GM18873 (cell line): ENCODE measurements around the gene LRRN1.

Source experiments
- ATAC-seq: cut with Tn5 transposase; IDR thresholded peaks from one replicate; pipeline ENCODE4 v1.9.1; 2021; ENCODE audit warnings: mild to moderate bottlenecking, moderate library complexity, moderate number of reproducible peaks; ENCODE audit not compliant: unreplicated experiment, low FRiP score

The LRRN1 gene

DNA sequence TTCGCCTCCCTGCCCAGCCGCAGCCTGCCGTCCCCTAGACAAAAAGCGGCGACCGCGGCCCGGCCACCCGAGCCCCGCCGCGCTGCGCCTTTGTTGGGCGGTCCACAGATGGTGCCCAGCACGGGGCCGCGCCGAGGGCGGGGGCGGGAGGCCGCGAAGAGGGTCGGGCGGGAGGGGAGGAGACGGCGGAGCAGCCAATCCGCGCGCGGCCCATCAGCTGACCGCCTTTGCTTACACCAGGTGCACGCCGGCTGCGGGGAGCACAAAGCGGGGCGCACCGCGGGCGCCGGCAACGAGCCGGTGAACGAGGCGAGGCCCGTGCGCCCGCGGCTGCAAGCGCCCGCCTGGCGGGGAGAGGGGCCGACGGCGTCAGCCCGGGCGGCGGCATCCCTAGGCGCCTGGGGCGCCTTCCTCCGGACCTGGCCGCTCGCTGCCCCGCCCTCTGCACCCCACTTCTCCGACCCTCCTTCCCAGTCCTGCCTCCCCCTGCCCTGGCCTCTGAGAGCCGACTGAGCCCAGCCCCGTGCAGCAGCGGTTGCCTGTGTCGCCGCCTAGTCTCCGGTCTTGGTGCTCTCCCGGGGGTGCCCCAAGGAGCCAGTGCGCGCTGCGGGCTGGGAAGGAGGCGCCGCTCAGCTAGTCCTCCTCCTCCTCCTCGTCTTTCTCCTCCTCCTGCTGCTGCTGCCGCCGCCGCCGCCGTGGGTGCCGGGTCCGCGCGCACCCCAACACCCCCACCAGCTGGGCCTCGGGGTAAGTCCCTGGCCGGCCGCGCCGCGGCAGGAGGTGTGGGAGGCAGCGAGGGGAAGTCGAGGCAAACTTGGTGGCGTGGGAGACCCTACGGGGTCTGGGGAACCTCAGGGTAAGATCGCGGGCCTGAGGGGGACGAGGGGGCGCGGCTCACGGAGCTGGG lies at the start of gene LRRN1:
LRRN1 (plus strand) TSS at position 259 of the 907 bp plus-strand sequence. CDS start 45,211 bp downstream, outside the sequence.
- no peak for ATAC-seq

DNA sequence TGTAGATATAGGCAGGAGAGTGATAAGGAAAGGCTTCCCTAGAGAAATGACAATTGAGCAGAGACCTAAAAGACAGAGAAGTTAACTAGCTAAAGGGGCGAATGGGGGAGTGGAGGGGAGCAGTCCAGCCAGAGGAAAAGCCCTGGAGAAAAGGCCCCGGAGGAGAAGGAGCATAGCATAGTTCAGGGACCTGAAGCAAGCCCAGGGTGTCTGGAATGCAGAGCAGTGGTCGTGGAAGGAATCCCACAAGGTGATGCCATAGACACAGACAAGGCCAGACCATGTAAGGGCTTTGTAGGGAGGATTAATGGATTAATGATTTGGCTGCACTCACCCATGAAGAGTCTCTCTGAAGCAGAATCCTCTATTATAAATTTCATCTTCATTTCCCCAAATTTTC lies 45.8 kb upstream of the LRRN1 start:
- no peak for ATAC-seq

DNA sequence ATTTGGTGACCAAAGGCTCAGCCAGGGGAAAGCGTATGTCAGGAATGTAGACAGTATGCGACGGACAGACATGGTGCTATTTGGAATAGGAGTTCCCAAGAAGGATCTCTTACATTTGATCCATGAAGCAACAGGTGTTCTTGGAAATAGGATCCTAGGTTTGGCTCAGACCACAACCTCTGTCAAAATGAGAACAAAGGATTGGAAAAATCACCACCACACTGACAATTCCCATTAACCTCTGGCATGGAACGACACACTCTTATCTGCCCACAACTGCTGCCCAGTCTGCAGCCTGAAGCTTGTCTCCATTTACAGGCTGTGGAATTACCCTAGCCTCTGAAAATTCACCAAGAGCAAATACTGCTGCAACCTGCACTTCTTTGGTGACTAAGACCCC lies 33.6 kb upstream of the LRRN1 start:
- no peak for ATAC-seq

DNA sequence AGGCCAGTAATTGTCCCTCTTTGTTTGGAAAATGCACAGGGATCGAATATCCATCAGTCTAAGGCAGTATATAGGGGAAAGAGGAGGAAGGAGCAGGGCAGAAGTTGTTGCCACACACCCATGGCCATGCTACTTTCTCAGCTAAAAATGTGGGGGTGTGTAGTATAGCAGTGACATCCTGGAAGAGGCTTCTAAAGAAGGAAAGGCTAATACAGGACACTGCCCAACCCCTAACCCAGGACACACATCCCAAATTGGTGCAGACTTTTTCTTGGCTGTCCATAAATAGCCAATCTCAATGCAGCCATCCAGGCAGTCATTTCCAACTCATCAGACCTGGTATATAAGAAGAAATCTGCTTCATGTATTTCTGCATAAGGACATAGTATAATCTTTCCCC lies 33.1 kb upstream of the LRRN1 start:
- ATAC-seq: no peak

DNA sequence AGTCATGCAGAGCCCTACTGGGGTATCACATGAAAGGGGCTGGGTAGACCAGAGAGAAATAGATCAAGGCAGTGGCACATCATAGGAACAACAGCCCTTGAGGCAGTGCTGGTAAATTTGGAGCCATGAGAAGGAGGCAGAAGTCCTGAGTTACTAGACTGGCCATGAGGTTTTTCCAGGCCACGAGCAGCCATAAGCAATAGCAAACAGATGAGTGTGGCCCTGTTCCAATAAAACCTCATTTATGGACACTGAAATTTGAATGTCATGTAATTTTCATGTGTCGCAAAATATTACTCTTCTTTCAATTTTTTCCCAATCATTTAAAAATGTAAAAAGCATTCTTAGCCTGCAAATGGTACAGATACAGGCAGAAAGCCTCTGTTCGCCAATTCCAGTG lies 28.1 kb upstream of the LRRN1 start:
- ATAC-seq: no peak

DNA sequence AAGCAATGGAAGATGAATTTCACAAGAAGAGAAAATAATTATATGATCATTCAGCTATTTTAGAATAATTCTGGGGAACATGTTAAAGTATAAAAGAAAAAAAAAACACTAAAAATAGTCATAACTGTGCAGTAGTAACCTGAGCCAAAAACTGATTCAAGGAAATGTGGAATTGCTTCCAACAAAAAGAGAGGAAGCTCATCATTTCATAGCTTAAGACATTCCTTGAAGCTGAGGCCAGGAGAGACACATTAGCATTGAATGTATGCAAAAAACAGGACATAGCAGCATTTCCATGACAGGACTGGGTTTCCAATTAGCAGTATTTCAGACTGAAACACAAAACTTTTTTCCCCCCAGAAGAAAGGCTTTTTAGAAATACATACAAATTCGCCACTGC lies 27.7 kb upstream of the LRRN1 start:
- ATAC-seq: no peak

DNA sequence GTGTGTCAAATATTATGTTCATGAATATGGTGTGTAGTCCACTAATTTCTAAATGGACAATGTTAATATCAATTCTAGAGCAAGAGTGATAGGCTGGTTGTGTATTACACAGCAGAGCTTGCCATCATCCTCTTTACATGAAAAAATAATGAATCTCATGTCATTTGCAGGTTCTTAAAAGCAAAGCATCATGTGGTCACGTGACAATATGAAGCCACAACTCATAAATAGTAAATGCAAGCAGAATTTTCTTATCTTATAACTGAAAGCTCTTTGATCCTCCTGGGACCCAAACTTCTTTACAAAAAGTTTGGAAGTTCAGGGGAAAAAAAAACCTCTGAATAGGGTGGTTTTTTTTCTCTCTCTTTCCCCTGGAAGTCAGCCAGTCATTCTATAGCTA lies 26.9 kb upstream of the LRRN1 start:
- ATAC-seq: no peak

DNA sequence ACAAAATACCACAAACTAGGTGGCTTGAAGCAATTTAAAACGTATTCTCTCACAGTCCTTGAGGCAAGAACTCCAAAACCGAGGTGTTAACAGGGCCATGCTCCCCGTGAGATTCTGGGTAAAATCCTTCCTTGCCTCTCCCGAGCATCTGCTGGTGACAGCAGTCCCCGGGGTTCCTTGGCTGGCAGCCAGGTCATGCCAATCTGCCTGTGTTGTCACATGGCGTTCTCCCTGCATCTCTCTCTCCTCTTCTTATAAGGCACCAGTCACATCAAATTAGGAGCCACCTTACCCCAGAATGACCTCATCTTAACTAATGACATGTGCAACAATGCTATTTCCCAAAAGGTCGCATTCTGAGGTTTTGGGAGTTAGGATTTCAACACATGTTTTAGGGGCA lies 26.3 kb upstream of the LRRN1 start:
- ATAC-seq: no peak

DNA sequence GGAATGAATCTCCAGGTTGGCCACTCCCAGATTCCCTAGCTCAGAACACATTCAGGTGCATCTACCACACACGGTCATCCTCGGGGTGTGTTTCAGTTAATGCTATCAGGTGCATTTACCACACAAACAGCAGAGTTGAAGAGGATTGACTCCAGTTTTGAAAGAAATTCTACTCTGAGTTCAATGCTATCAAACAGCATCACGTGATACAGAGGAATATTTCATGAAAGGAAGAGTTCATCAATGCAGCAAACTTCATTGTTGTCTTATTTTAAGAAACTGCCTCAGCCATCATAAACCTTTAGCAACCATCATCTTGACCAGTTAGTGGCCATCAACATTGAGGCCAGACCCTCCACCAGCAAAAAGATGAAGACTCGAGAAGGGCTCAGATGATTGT lies 22.6 kb upstream of the LRRN1 start:
- no peak for ATAC-seq

DNA sequence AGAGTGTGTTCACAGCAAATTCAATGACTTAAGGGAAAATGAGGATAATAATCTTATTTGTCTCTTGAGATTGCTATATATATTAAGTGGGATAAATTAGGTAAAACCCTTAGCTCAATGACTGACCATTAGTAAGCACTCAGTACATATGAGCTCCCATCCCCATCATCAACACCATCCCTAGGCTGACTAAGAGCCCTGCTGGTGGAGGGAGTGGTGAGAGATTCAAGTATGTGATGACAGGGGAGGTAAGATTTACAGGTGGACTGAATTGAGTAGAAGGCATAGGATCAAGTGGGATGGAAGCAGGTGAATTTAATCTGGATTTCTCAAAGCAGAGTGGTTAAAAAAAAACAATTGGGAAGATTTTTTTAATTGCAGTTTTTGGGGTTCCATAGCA lies 21.0 kb upstream of the LRRN1 start:
- no peak for ATAC-seq

DNA sequence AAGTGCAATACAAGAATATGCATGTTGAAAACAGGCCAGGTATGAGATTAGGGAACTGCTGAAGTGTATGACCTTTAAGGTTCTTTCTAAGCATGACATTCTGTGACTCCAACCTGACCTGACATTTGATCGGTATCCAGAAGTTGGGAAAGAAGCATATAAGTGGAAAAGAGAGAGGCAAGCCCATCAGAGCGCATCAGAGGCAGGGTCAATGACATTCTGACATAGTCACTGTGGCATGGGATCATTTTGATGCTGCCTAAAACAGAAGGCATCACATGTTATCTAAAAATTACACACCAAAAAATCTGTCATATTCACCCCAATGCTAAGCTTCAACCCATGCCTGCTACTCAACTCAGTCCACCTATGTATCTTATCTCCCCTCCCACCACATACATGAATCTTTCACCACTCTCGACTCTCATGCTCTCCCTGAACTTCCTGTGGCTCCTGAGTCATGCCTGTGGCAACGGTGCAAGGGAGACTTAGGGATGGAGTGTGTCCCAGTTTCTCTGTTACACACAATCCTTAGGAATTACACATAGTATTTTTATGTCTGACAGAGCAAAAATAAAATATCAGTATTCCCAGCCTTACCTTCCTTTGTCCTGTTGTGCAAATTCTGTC lies 20.5 kb upstream of the LRRN1 start:
- ATAC-seq: no peak

DNA sequence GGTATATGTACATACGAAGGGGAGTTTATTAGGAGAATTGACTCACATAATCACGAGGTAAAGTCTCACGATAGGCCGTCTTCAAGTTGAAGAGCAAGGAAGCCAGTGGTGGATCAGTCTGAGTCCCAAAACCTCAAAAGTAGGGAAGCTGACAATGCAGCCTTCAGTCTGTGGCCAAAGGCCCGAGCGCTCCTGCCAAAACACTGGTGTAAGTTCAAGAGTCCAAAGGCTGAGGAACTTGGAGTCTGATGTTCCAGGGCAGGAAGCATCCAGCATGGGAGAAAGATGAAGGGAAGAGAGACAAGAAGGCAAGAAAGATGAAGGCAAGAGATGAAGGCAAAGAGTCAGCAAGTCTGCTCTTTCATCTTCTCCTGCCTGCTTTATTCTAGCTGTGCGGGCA lies 16.8 kb upstream of the LRRN1 start:
- no peak for ATAC-seq

DNA sequence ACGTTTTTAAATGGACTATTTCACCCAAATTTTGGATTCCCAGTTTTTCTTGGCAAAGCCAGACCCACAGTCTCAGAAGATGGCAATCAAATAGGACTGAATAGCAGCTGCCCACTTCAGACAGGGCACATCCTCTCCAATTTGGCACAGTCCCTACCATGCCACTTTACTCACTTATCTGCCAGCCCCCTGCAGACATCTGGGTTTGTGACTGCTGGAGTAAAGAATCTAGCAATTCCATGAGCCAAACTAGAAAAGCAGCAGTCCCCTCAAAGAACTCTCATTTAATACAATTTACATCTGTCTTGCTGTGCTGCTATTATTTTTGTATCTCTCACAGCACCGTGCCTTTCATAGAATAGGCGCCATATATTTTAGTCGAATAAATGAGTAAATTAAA lies 16.0 kb upstream of the LRRN1 start:
- no peak for ATAC-seq

DNA sequence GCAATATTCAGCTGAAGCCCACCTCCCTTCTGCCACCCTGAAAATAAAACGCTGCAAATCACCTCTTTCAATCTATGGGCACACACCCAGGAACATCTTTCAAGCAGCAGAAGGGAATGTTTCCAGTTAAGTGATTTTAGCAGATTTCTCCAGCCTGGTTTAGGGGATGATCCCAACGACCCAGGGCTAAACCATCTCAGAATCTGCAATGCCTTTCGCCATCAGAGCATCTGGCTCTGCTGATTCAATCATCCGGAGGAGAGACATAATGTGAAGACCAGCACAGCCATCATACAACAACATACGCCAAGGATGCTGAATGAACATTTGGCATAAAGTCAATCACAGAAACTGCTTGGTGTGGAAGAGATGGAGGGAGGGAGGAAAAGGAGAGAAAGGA lies 15.5 kb upstream of the LRRN1 start:
- no peak for ATAC-seq

DNA sequence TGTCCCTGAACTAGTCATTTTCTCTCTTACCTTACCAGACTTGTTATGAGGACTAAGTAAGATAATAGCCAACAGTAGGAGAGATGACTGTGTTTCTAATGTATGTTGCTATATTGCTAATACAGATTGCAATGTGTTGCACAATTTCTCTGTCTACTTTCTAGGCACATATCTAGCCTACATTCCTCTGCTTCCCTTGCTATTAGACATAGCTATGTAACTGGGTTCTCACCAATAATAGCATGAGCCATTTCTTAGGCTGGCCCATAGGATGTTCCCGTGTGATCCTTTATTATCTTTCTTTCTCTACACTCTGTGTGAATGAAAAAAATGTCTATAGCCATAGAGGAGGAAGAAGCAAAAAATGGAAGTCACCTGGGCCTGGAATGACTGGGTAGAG lies 6.8 kb upstream of the LRRN1 start:
- ATAC-seq: no peak

DNA sequence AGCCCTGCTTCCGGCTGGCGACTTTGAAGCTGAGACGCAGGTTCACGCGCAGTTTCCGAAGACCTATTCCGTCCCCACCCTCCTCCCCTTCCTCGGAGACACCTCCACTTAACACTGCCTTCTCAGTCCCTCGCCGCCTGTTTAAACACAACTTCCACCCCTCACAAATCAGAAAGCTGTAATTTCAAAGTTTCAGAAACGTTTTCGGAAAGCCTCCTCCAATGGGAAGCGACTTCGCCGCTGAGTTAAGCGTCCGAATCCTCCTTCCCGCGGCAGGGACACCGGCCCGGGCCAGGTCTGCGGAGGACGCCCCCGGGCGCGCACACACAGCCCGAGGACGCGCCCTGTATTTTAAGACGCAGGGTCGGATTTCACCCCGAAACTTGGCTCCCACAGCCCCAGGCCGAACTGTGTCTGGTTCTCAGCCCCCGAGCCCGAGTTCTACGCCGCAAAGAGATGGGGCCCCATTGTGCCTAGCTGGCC lies 559 bp upstream of the LRRN1 start:
- no peak for ATAC-seq

DNA sequence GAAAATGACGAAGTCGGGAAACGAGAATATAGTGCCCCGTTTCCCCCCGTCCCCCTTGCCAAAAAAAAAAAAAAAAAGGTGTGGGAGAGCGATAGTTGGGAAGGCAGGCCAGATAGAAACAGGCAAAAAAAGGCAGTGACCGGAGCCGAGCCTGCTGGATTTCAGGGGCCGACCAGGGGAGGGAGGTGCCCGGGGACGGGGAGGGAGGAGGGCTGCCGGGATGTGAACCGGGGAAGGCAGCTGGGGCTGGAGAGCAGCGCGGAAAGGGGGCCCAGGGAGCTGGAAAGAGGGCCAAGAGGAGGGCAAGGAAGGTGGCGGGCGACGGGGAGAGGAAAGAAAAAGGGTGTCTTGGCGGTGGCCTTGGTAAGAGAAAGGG lies 837 bp downstream of the LRRN1 start:
- no peak for ATAC-seq

DNA sequence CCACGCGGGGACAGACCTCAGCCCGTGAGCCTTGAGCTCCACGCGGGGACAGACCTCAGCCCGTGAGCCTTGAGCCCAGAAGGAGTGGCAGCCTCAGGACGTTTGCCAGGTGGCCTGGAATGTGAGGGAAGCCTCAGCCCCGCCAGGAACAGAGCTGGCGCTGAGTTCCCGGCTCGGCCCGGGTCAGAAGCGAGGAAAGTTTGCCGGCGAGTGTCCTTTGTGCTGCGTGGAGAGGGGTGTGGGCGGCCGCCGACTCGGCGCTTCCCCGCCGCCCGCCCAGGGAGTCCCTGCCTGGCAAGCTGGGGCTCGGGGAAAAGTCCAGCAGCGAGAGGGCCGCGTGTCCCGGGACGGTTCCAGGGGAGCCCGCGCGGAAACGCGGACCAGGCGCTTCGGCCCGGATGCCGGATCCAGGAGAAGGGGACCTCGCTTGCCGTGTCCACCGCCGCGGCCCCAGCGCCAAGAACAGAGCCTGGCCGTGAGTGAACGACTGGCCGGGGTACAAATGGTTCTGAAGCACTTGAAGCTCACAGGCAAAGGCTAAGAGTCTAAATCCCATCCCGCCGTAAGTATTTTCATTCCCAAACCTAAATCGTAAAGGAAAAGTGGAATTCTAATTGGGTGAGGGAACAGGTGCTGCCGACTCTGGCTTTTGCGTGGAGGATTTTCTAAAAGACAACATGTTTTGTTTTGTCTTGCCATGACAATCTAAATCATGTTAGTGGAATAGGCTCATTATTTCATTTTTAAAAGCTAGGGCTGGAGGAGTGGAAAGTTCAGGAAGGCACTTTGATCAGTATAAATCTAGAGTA lies 1.7 kb downstream of the LRRN1 start:
- ATAC-seq: no peak

DNA sequence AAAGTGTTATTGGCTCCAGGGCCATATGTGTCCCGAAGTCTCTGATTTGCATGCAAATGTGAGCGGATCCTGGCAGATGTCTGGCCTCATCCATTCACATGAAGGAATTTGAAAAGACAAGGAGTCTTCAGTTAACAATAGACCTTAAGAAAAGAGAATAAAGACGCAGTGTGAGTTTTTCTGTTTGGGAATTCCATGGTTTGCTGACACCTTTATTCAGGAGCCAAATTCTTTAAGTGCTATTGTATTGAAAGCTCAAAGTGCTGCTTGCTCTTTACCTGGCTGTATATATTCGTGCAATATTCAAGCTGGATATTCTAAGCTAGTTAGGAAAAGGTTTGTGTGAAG lies 2.2 kb downstream of the LRRN1 start:
- ATAC-seq: no peak

DNA sequence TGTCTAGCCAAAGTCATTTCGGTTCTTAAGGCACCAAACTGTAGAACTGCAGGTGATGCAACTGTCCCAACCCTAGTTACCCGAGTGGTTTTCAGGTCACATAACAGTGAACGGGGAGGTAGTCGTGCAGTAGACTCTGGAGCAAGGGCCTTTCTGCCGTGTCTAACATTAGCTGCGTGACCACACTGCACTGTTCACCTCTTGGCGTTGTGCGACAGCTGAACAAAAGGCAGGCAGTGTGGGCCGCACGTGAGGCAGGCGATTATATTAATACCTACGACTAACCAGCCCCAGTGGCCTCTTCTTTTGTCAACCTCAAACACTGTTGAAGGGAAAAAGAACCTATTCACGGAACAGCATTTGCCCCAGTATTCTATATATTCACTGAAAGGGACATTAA lies 2.8 kb downstream of the LRRN1 start:
- no peak for ATAC-seq

DNA sequence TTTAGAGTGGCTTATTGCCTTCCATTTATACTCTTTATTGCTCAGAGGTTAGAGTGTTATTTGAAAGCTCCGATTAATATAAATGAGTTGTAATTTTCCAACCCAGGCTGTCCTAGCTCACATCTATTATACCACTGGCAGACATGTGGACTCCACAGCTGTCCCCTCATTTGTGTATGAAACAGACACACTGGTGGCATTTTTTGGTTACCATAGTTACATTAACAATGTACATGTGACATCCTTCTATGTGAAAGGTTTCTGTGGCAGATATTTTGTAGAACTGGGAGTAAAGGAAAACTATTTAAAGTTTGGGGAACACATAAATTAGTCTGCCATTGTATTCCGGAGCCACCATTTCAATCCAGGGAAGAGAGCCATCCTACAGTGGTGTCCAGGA lies 5.3 kb downstream of the LRRN1 start:
- no peak for ATAC-seq
